Brain pericyte (primary cell): ENCODE measurements around the gene HTR1B.

ENCODE experiments used
- DNase-seq: peaks from one replicate; pipeline ENCODE4 v3.0.0-alpha.2; 2012; ENCODE audit warnings: low read depth, low spot score

HTR1B gene, protein sequence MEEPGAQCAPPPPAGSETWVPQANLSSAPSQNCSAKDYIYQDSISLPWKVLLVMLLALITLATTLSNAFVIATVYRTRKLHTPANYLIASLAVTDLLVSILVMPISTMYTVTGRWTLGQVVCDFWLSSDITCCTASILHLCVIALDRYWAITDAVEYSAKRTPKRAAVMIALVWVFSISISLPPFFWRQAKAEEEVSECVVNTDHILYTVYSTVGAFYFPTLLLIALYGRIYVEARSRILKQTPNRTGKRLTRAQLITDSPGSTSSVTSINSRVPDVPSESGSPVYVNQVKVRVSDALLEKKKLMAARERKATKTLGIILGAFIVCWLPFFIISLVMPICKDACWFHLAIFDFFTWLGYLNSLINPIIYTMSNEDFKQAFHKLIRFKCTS

DNA sequence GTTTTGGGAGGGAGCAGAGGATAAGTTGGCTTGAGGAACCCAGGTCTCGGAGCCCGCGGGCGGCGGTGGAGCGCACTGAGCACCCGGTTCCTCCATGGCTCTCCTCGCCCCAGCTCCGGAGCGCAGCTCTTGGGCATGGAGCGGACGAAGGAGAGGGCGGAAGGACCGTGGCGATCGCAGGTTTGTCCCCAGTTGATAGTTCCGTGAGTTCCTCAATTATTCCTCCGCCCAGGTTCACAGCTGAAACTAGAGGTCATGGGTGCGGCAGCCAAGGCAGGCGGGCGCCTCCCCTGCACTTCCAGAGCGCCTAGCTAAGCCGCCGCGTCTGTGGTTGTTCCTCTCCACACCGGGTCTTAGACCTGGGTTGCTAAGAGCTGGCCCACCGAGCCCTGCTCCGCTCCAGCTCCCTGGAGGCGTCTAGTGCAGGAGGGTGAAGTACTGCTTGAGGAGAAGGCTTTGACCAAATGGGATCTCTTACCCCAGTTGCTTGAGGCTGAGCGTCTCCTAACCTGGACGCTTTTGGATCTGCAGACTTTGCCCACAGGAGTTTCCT is at the start of gene HTR1B:
Gene HTR1B (minus strand): TSS at position 184 of the 553 bp plus-strand sequence. CDS start 88 bp downstream, at position 96.
- DNase-seq: peak; percentile 39

DNA sequence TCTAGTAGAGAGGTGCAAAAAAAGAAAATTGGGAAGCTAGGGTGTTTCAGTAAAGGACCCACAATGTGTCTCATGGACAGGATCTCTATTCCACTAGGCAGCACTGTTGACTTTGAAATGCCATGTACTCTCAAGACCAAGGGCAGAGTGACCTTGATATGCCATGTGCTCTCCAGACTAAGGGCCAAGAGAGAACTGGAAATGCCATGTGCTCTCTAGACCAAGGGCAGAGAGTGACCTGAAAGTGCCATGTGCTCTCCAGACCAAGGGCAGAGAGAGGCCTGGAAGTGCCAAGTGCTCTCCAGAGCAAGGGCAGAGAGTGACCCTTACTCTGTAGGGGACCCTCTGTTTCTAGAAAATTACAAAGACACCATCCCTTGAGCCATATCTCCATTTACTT is 49.3 kb upstream of the HTR1B start:
- DNase-seq: no peak

- DNase-seq: no peak
Measured at GRCh38 chr6:77511860-77512259, 48.6 kb upstream of the HTR1B start.

GRCh38 chr6:77502981-77503380 is 39.7 kb upstream of the HTR1B start:
- DNase-seq: no peak

- DNase-seq: no peak
Measured at GRCh38 chr6:77492530-77492929, 29.2 kb upstream of the HTR1B start.

DNA sequence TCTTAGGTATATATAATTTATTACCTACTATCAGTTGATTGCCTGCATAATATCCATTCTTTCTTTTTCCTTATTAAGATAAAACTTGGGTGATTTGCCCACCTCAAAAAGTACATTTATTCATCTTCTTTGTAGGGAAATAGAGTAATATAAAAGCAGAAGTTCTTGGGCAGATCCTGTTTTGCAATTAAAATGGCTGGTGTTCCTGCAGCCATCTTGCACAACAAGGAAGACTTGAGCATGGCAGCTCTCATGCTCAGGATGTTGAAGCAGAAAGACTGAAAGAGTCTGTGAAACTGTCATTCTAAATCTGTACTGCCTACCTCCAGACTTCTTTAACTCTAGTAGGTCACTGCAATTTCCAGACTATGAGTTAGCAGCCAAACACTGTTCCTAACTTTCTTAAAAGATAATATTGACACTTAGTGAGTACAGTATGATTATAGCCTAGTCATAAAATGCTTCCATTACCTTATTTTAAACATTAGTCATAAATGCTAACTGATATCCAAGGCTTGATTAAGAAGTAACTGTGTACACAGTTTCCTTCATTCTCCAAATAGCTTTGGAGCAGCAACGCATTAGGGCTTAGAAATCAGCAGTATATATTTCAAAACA is 24.6 kb upstream of the HTR1B start:
- no peak for DNase-seq

DNA sequence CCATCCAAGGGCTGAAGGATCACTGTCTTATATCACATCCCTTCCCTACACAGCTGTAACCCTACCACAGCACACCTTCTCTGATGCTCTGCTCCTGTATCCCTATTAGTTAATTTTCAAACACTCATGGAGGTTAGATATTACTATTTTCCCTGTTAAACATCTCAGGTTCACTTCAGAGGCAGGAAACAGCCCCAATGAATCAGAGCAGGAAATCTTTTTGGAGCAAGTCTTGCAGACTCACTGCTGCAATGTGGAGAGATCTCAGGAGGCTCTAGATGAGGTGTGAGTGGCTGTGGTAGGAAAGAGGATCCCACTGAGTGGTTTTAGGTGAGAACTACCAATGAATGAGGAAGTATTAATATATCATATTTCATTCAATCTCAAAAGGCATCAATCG is 19.7 kb upstream of the HTR1B start:
- no peak for DNase-seq

- DNase-seq: no peak
Measured at GRCh38 chr6:77474973-77475372, 11.7 kb upstream of the HTR1B start.

DNA sequence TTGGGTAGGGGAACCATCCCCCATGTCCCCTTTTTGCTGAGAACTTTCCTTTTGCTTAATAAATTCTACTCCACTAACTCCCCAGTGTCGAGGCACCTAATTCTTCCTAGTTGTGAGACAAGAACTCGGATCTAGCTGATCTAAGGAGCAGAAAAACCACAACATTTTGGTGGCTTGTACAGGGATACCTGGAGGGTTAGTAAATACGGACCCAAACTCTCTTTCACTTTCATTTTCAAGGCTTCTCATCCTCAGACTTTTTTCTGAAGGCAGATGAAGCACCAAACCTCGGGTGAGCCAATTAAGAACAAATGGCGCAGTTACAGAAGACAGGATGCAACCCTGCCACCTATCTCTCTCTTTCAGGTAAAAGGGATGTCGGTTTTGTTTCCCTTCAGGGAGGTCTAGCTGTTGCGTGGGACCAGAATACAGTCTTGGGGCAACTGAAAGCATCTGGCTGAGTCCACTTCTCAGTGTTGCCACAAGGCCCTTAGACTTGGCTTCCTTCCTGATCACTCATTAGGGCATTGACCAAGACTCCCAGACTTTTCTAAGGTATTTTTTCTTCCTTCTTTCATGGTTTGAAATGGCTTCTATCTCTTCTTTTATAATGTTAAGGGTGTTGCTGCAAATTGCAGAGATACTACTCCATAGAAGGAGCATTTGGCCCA is 11.1 kb upstream of the HTR1B start:
- DNase-seq: no peak

GRCh38 chr6:77470983-77471382 is 7.7 kb upstream of the HTR1B start:
- DNase-seq: no peak

- DNase-seq: no peak
Measured at GRCh38 chr6:77468939-77469338, 5.6 kb upstream of the HTR1B start.

DNA sequence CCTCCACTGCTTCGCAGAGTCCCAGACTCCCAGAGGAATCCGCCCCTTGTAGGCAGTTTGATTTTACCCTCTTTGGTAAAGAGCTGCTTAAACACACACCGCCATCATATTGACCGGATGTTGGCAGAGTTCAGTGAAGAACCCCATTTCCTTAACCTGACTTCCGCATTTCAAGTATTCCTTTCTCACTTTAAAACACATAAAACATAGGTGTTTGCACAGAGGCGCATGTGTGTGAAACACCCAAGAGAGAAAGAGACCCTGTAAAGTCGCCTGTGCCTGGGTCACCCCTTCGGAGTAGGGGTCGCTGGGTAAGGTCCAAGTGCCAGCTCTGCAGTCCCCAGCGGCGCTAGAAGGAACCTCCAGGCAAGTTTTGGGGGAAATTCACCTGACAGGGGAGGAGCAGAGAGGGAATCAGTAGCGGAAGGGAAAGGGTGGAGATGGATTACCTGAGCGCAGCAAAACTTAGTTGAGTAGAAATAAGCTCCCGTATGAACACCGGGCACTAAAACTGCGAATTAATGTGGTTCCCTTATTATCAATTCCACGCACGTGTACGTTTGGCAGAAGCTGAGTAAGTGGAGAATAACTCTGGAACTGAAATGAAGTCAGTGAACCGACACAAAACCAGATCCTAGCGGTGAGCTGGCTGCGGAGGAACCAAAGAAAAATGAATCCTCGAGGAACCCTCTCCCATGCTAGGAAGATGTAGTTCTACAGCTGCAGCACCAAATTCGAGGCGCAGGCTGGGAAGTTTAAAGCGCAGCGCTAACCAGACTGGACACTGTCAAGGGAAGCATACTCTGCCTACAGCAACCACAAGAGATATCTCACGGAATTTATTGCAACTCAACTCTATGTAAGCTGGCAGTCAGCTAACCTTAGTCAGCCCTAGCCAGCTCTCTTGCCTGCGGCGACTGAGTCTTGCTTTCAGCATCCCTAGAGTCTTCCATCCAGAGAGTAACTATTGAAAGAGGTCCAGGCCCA is 3.5 kb upstream of the HTR1B start:
- no peak for DNase-seq

GRCh38 chr6:77466055-77466450 is 2.8 kb upstream of the HTR1B start:
- DNase-seq: no peak

DNA sequence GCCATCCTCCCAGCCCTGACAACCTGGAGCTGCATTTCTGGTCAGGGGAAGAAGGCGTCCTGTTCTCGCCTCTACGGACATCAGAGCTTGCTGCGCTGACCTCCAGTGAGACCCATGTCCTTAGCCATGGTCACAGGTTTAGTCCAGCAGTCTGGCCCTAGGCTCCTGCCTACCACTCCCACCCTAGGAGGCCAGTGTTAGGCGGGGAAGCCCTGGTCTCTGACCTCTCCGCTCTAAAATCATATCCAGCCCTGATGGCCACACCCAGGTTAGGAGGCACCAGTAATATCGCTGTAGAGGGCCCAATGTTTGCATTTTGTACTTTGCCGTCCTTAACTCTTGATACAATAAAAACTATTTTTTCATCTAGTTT is 1.2 kb upstream of the HTR1B start:
- DNase-seq: no peak

DNA sequence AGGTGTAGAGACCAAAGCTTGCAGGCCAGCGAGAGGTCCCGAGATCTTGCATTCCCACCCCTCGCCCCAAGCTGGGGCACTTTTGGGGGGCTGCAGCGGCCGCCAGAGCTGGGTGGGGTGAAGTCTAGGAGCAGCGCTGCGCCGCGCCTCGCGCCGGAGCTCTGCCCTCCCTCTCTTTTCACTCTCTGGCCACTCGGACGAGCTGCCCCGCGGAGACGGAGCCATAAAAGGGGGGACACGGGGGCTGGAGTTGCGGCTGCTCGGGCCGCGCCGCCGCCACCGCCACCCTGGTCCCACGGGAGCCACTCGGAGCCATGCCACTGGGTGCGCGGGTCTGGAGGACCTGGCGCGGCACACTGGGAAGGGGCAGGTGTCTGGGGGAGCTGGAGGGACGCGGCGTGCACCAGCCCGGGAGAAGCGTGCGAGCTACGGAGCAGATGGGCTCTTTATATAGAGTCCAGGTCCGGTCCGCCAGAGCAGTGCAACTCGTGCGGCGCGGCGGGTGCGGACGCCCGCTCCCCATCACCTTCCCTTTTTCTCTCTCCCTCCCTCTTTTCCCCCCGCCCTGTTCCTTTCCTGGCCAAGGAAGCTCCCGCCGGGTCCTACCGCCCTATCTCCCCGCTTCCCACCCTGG is 687 bp upstream of the HTR1B start:
- DNase-seq: no peak

DNA sequence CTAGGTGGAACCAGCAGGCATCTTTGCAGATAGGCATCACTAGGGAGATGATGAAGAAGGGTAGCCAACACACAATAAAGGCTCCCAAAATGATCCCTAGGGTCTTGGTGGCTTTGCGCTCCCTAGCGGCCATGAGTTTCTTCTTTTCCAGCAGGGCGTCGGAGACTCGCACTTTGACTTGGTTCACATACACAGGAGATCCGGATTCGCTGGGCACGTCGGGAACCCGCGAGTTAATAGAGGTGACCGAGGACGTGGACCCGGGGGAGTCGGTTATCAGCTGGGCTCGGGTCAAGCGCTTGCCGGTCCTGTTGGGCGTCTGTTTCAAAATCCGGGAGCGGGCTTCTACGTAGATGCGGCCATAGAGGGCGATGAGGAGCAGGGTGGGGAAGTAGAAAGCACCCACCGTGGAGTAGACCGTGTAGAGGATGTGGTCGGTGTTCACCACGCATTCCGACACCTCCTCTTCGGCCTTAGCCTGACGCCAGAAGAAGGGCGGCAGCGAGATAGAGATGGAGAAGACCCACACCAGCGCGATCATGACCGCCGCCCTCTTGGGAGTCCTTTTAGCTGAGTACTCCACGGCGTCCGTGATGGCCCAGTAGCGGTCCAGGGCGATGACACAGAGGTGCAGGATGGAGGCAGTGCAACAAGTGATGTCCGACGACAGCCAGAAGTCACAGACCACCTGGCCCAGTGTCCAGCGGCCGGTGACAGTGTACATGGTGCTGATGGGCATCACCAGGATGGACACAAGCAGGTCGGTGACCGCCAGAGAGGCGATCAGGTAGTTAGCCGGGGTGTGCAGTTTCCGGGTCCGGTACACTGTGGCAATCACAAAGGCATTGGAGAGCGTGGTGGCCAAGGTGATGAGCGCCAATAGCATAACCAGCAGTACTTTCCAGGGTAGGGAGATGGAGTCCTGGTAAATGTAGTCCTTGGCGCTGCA is 658 bp downstream of the HTR1B start:
- no peak for DNase-seq

GRCh38 chr6:77461796-77462195 is 1.5 kb downstream of the HTR1B start:
- DNase-seq: no peak

DNA sequence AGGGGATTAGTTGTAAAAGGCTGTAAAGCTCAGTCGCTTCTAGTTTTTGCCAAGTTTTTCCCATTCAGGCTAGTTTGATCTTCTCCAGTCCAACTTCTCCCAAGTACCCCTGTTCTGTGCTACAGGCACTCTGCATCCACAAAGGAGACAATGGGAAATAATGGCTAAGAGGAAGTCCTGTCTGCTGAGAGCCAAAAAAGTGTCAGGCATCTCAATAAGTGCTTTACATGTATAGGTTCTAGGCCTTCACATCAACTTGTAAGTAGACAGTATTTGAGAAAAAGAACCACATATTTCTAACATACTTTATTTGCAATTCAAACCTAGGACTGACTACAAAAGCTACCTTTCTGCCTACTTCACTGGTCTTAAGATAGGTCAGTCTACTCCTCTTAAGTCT is 4.9 kb downstream of the HTR1B start:
- DNase-seq: no peak

DNA sequence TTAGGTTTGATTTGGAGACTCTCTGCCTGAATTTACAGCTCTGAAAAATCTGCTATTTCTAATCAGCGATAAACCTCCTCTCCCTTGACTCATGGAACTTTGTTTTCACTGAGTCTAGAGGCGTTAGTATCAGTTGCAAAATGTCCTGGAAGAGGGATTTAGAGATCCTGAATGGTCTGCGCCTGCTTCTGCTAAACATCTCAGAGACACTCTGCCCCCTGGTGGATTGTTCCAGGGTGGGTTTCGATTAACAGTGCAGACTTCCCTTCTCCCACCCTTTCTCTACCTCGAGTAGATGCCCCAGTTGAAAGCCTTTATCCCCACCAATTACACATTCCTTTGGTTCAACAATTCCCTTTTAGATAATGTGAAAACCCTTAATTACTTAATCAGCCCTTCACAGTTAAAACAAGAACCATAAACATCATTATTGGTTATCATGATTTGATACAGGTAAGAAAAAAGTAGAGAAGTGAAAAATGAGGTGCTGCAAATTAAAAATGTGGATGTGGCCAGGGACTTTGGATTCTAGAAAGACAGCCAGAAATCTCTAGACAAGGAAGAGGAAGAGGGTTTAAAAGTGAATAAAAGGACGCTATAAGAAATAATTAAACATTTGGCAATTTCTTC is 5.5 kb downstream of the HTR1B start:
- peak; percentile 68 for DNase-seq
